Ovary (tissue), 9 donors: ENCODE measurements around the gene NIF3L1. TPM values are rescaled to one million over a fixed set of nuclear protein-coding genes. Genes with fewer than 3 reads are reported as not detected.

ENCODE experiments used
- DNase-seq, 5 donors: peaks; one replicate each; pipeline ENCODE4 v3.0.0-alpha.2; 2019 to 2020
- H3K27ac ChIP-seq, 2 donors: fragments of 200-600 bp; one replicate each; pipeline versions ENCODE4 v1.5.1 to v1.8.0; 2019 to 2022
- H3K27me3 ChIP-seq: fragments of 200-600 bp; one replicate; pipeline ENCODE4 v1.8.0; 2022
- H3K36me3 ChIP-seq: fragments of 200-600 bp; sonication (generic); one replicate; pipeline ENCODE4 v1.5.1; 2019
- H3K4me1 ChIP-seq: one replicate; pipeline ENCODE4 v1.8.1; 2013; ENCODE audit warnings: mild to moderate bottlenecking, moderate library complexity; ENCODE audit not compliant: insufficient read depth
- H3K4me3 ChIP-seq: fragments of 200-600 bp; sonication (generic); one replicate; pipeline ENCODE4 v1.5.1; 2017
- H3K9me3 ChIP-seq, 2 donors: fragments of 200-600 bp in 1 of 2; sonication (generic) in 1 of 2; one replicate each; pipeline versions ENCODE4 v1.5.1 to v1.8.1; 2013 to 2019; ENCODE audit warnings: mild to moderate bottlenecking in 1 of 2, moderate library complexity in 1 of 2
- EP300 ChIP-seq: sonication (generic); formaldehyde crosslinking; IDR thresholded peaks from one replicate; pipeline ENCODE4 v1.6.1; 2017; ENCODE audit warnings: antibody characterized with exemption
- POLR2A ChIP-seq: fragments of 450-650 bp; IDR thresholded peaks from one replicate; pipeline ENCODE4 v1.6.1; 2017; ENCODE audit warnings: antibody characterized with exemption, mild to moderate bottlenecking, moderate library complexity
- WGBS, 3 donors: extraction: QIAGEN DNeasy Blood & Tissue Kit in 1 of 3; methylation state at CpG; one replicate each; pipeline versions ENCODE4 v1.1.5 to v1.1.7; 2013 to 2017; 5-methylcytosine and 5-hydroxymethylcytosine counted together
- intact Hi-C, 4 donors: fragments of 100-400 bp; cut with DNase I; formaldehyde crosslinking; loops; one replicate each; pipeline versions ENCODE4 v1.11.0 to v1.15.1; 2022 to 2023
- polyA plus RNA-seq, 2 donors: library from polyadenylated mRNA; stranded (reverse); fragments of 200-250 nt in 1 of 2; fragments of 350-450 nt in 1 of 2; fragmentation: Illumina TruSeq in 1 of 2; extraction: RNeasy Lipid Tissue Mini Kit (QIAGEN cat#74804) in 1 of 2; gene quantifications; one replicate each; pipeline ENCODE4 v1.2.3, GENCODE V29; 2013 to 2014
- total RNA-seq, 7 donors: library from RNA; depleted of rRNA in 2 of 7; stranded (reverse); fragments of >200 nt in 2 of 7; fragmentation: NEBNext Ultra II Directional in 3 of 7; extraction: Animal tissue kit (Norgen Biotek cat#: 25700) in 3 of 7; gene quantifications; one replicate each; pipeline versions ENCODE4 v1.1.0 to v1.2.4, GENCODE V29; 2016 to 2023
- TF ChIP-seq, protein P1 (sequence below), 3 donors: fragments of 450-650 bp in 2 of 3; fragments of 200-600 bp in 1 of 3; IDR thresholded peaks; one replicate each; pipeline versions ENCODE4 v1.5.1 to v1.8.0; 2016 to 2022; ENCODE audit warnings: antibody characterized with exemption in 3 of 3, mild to moderate bottlenecking in 1 of 3
- donor health status: DM: no; HTN: no; CAD: no; lungs with moderate emphysema.
- donor health status: DM: no; HTN: no; CAD: no.
- donor health status: Bipolar disorder and iron deficiency.
- donor health status: DM: yes; HTN: yes; CAD: no.
- donor health status: DM: no; HTN: no; CAD: no.
- donor health status: DM: yes; HTN: yes; CAD: no.

NIF3L1 gene
- total and polyA plus RNA-seq, 9 donors = 12.8 to 29.6 (median 17.7) TPM

GRCh38 chr2:200930947-200931626 lies 41.9 kb downstream of the NIF3L1 start:
- Histone ChIP-seq H3K36me3 (no peaks in the 10 kb centered on the region), H3K27ac (no peak overlapping the region), H3K27me3 (no peaks in the 10 kb centered on the region), H3K4me3 (no peak overlapping the region), H3K9me3 (no peaks in the 10 kb centered on the region), H3K4me1 (no peaks in the 10 kb centered on the region)
- TF ChIP-seq, protein P1, sequence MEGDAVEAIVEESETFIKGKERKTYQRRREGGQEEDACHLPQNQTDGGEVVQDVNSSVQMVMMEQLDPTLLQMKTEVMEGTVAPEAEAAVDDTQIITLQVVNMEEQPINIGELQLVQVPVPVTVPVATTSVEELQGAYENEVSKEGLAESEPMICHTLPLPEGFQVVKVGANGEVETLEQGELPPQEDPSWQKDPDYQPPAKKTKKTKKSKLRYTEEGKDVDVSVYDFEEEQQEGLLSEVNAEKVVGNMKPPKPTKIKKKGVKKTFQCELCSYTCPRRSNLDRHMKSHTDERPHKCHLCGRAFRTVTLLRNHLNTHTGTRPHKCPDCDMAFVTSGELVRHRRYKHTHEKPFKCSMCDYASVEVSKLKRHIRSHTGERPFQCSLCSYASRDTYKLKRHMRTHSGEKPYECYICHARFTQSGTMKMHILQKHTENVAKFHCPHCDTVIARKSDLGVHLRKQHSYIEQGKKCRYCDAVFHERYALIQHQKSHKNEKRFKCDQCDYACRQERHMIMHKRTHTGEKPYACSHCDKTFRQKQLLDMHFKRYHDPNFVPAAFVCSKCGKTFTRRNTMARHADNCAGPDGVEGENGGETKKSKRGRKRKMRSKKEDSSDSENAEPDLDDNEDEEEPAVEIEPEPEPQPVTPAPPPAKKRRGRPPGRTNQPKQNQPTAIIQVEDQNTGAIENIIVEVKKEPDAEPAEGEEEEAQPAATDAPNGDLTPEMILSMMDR (IDR thresholded peaks at IDR 0.05) = no peak
- TF ChIP-seq POLR2A (no peak), EP300 (no peak)
- WGBS, 3 donors = 10 to 34% (median 12%) methylated on average over 3 of the region's 3 CpGs
- intact Hi-C loops = no loop called here
- DNase-seq = no peak

DNA sequence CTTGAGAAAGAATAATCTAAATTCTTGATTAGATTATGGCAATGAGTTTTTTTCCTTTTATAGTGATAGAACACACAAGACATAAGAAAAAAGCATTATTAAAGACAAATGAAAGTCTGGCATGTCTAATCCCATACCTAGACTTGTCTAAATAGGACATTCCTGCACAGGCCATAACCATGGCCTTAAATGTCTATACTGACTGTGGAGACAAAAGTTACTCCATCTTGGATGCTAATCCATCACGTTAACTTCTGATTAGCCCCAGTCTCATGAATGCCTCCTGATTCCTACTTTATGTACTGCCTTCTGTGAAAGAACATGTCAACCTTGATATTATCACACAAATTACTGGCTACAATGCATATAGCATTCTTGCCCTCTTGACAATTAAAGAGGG lies 50.7 kb downstream of the NIF3L1 start:
- H3K36me3 ChIP-seq = no peaks in the 10 kb centered on the region
- TF ChIP-seq, protein P1 (IDR thresholded peaks at IDR 0.05) = no peak
- TF ChIP-seq EP300 (no peak), POLR2A (no peak)
- H3K4me3 ChIP-seq = no peak overlapping the region
- no peak overlapping the region for H3K27ac ChIP-seq
- DNase-seq = no peak
- intact Hi-C loops = loop anchor here in 1 of 4 donors (10.0 kb wide), 1 partner anchor 255 kb away; no protein-coding TSS in a partner anchor
- H3K4me1 ChIP-seq = no peaks in the 10 kb centered on the region
- H3K27me3 ChIP-seq = no peaks in the 10 kb centered on the region
- no peaks in the 10 kb centered on the region for H3K9me3 ChIP-seq
- 90 to 94% (median 92%) methylated on average over 1 of the region's 1 CpG for WGBS, 3 donors

- 71 to 93% (median 92%) methylated on average over 1 of the region's 1 CpG for WGBS, 3 donors
- no peaks in the 10 kb centered on the region for H3K4me1 ChIP-seq
- intact Hi-C loops = loop anchor here in 1 of 4 donors (10.0 kb wide), 1 partner anchor 259 kb away; no protein-coding TSS in a partner anchor
- H3K27me3 ChIP-seq = no peaks in the 10 kb centered on the region
- H3K9me3 ChIP-seq = no peaks in the 10 kb centered on the region
- H3K36me3 ChIP-seq = no peaks in the 10 kb centered on the region
- no peak overlapping the region for H3K4me3 ChIP-seq
- no peak for DNase-seq
- TF ChIP-seq POLR2A (no peak), EP300 (no peak)
- TF ChIP-seq, protein P1 (IDR thresholded peaks at IDR 0.05) = no peak
- H3K27ac ChIP-seq = no peak overlapping the region
These were observed 54.4 kb downstream of the NIF3L1 start for GRCh38 chr2:200943527-200944105.

GRCh38 chr2:200944467-200945394 lies 55.6 kb downstream of the NIF3L1 start:
- no peak overlapping the region for H3K27ac ChIP-seq
- H3K36me3 ChIP-seq = no peaks in the 10 kb centered on the region
- no peak for DNase-seq
- WGBS, 3 donors = 80 to 84% (median 84%) methylated on average over 12 of the region's 12 CpGs
- H3K9me3 ChIP-seq = no peaks in the 10 kb centered on the region
- no peaks in the 10 kb centered on the region for H3K27me3 ChIP-seq
- no peak for TF ChIP-seq EP300
- TF ChIP-seq, protein P1 (IDR thresholded peaks at IDR 0.05) = no peak
- TF ChIP-seq POLR2A = no peak
- H3K4me3 ChIP-seq = no peak overlapping the region
- no peaks in the 10 kb centered on the region for H3K4me1 ChIP-seq
- intact Hi-C loops = loop anchor here in 1 of 4 donors (10.0 kb wide), 1 partner anchor 260 kb away; no protein-coding TSS in a partner anchor
